A673 (cell line): ENCODE data around the gene ROBO2.

Experiments
- CTCF ChIP-seq: fragments of 300-800, 200-600 bp; sonication (generic); conservative IDR thresholded peaks from 2 replicates; pipeline ENCODE4 v1.5.1; 2017; ENCODE audit warnings: low read depth, mild to moderate bottlenecking, antibody characterized with exemption, low read length, moderate library complexity, mixed read lengths
- EZH2 ChIP-seq: fragments of 200-600 bp; sonication (generic); IDR thresholded peaks from 2 replicates; pipeline ENCODE4 v1.6.1; 2017; ENCODE audit warnings: borderline replicate concordance, low read depth, mild to moderate bottlenecking, mixed read lengths, antibody characterized with exemption, low read length; ENCODE audit not compliant: poor library complexity, severe bottlenecking

- TF ChIP-seq CTCF (no peak), EZH2 (no peak)
Measured at GRCh38 chr3:77171026-77171425, 131.1 kb downstream of the ROBO2 start.
